ENCODE results near the gene SLAIN2. TPM values are rescaled to one million over a fixed set of nuclear protein-coding genes. Genes with fewer than 3 reads are reported as not detected.

SLAIN2 gene
- total RNA-seq, 2 experiments from 2014 or later = 46.3 to 47.0 TPM

DNA sequence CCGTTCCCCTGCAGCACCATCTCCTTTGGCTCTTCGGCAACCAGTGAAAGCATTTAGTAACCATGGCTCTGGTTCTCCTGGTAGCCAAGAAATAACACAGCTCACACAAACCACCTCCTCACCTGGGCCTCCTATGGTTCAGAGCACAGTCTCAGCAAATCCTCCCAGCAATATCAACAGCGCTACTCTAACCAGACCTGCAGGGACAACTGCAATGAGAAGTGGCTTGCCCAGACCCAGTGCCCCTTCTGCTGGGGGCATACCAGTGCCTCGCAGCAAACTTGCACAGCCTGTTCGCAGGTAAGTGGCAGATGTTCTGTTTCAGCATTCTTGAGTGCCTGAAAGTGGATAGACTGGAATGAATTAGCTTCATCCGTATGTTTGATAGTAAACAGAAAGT, 78.8 kb downstream of the SLAIN2 start:
- TF ChIP-seq, protein P1, sequence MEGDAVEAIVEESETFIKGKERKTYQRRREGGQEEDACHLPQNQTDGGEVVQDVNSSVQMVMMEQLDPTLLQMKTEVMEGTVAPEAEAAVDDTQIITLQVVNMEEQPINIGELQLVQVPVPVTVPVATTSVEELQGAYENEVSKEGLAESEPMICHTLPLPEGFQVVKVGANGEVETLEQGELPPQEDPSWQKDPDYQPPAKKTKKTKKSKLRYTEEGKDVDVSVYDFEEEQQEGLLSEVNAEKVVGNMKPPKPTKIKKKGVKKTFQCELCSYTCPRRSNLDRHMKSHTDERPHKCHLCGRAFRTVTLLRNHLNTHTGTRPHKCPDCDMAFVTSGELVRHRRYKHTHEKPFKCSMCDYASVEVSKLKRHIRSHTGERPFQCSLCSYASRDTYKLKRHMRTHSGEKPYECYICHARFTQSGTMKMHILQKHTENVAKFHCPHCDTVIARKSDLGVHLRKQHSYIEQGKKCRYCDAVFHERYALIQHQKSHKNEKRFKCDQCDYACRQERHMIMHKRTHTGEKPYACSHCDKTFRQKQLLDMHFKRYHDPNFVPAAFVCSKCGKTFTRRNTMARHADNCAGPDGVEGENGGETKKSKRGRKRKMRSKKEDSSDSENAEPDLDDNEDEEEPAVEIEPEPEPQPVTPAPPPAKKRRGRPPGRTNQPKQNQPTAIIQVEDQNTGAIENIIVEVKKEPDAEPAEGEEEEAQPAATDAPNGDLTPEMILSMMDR (IDR thresholded peaks at IDR 0.05) = no peak
- Mint-ChIP-seq H3K4me1 (ENCODE audit: low read depth) (peaks cover 5% of the 10 kb centered on the region), H3K4me3 (no peak overlapping the region), H3K27ac (no peak overlapping the region), H3K9me3 (no peaks in the 10 kb centered on the region), H3K36me3 (ENCODE audit: low read depth) (peaks cover 57% of the 10 kb centered on the region), H3K27me3 (no peaks in the 10 kb centered on the region)
- Histone ChIP-seq H3K4me1 (ENCODE audit: insufficient read depth, low read length) (no peaks in the 10 kb centered on the region), H3K9me3 (ENCODE audit: control insufficient read depth in 1 of 2, insufficient read depth in 1 of 2, low read length in 2 of 2) (no peaks in the 10 kb centered on the region), H3K27me3 (ENCODE audit: control insufficient read depth in 1 of 2, insufficient read depth in 2 of 2, low read length in 2 of 2) (no peaks in the 10 kb centered on the region), H3K4me3 (ENCODE audit: low read length) (no peak overlapping the region), H3K36me3 (ENCODE audit: insufficient read depth, low read length) (peaks cover 37% of the 10 kb centered on the region), H3K27ac (ENCODE audit: low read depth in 1 of 2, low read length in 2 of 2) (no peak overlapping the region)
- intact Hi-C loops (cut with DNase I, micrococcal nuclease) = no loop called here
- ChIA-PET POLR2A (no interaction called here), CTCF (interaction anchor here (1.1 kb wide), 1 partner anchor 10 kb away, joined by 3 read pairs; no protein-coding TSS in a partner anchor)
- DNase-seq (no peak), ATAC-seq (ENCODE audit: poor library complexity) (no peak)

DNA sequence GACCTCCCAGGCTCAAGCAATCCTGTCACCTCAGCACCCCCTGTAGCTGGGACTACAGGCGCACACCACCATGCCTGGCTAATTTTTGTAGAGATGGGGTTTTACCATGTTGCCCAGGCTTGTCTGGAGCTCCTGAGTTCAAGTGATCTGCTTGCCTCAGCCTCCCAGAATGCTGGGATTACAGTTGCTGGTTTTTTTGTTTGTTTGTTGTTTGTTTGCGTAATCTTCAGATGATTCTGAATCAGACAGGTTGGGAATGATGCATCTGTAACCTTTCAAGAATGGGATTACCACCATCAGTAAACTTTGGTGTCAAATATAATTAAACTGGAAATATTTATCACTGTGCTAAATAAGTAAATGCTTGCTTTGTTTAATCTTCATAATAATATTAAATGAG, 79.8 kb downstream of the SLAIN2 start:
- ATAC-seq (ENCODE audit: poor library complexity) (no peak), DNase-seq (no peak)
- no peaks in the 10 kb centered on the region for H3K27me3 ChIP-seq (ENCODE audit: control insufficient read depth in 1 of 2, insufficient read depth in 2 of 2, low read length in 2 of 2)
- no peak overlapping the region for H3K4me3 Mint-ChIP-seq
- H3K36me3 ChIP-seq (ENCODE audit: insufficient read depth, low read length) = peaks cover 37% of the 10 kb centered on the region
- POLR2A ChIA-PET = no interaction called here
- CTCF ChIA-PET = interaction anchor here (0.6 kb wide), 1 partner anchor 15 kb away, joined by 3 read pairs; no protein-coding TSS in a partner anchor
- H3K27me3 Mint-ChIP-seq = no peaks in the 10 kb centered on the region
- H3K36me3 Mint-ChIP-seq (ENCODE audit: low read depth) = peaks cover 57% of the 10 kb centered on the region
- no peaks in the 10 kb centered on the region for H3K9me3 ChIP-seq (ENCODE audit: control insufficient read depth in 1 of 2, insufficient read depth in 1 of 2, low read length in 2 of 2)
- peaks cover 5% of the 10 kb centered on the region for H3K4me1 Mint-ChIP-seq (ENCODE audit: low read depth)
- H3K4me1 ChIP-seq (ENCODE audit: insufficient read depth, low read length) = no peaks in the 10 kb centered on the region
- H3K4me3 ChIP-seq (ENCODE audit: low read length) = no peak overlapping the region
- intact Hi-C loops (cut with DNase I, micrococcal nuclease) = no loop called here
- H3K27ac Mint-ChIP-seq = no peak overlapping the region
- H3K9me3 Mint-ChIP-seq = no peaks in the 10 kb centered on the region
- TF ChIP-seq, protein P1 (IDR thresholded peaks at IDR 0.05) = no peak
- no peak overlapping the region for H3K27ac ChIP-seq (ENCODE audit: low read depth in 1 of 2, low read length in 2 of 2)

DNA sequence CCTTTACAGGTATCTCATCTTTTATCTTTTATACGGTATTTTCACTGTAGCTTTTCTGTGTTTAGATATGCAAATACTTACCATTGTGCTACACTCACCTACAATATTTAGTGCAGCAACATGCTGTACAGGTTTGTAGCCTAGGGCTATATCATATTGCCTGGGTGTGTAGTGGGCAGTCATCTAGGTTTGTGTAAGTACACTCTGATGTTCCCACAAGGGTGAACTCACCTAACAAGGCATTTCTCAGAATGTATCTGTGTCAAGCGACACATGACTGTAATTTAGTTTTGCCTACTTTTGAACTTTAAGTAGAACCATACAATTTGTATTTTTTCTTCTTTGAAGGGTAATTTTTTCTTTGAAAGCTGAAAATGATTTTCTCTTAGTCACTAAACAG, 87.6 kb downstream of the SLAIN2 start:
- POLR2A ChIA-PET = interaction anchor here (1.0 kb wide), 1 partner anchor 60 kb away, joined by 3 read pairs; no protein-coding TSS in a partner anchor
- ATAC-seq (ENCODE audit: poor library complexity) (no peak), DNase-seq (no peak)
- H3K9me3 ChIP-seq (ENCODE audit: control insufficient read depth in 1 of 2, insufficient read depth in 1 of 2, low read length in 2 of 2) = no peaks in the 10 kb centered on the region
- H3K4me1 Mint-ChIP-seq (ENCODE audit: low read depth) = peaks cover 52% of the 10 kb centered on the region
- intact Hi-C loops (cut with DNase I, micrococcal nuclease) = no loop called here
- no peak overlapping the region for H3K27ac ChIP-seq (ENCODE audit: low read depth in 1 of 2, low read length in 2 of 2)
- TF ChIP-seq, protein P1 (IDR thresholded peaks at IDR 0.05) = no peak
- H3K4me3 Mint-ChIP-seq = no peak overlapping the region
- peaks cover 21% of the 10 kb centered on the region for H3K36me3 Mint-ChIP-seq (ENCODE audit: low read depth)
- H3K4me1 ChIP-seq (ENCODE audit: insufficient read depth, low read length) = peaks cover 8% of the 10 kb centered on the region
- CTCF ChIA-PET = no interaction called here
- H3K27ac Mint-ChIP-seq = no peak overlapping the region
- H3K36me3 ChIP-seq (ENCODE audit: insufficient read depth, low read length) = no peaks in the 10 kb centered on the region
- H3K4me3 ChIP-seq (ENCODE audit: low read length) = no peak overlapping the region
- no peaks in the 10 kb centered on the region for H3K27me3 ChIP-seq (ENCODE audit: control insufficient read depth in 1 of 2, insufficient read depth in 2 of 2, low read length in 2 of 2)
- H3K27me3 Mint-ChIP-seq = no peaks in the 10 kb centered on the region
- H3K9me3 Mint-ChIP-seq = no peaks in the 10 kb centered on the region
